ENCODE results near the gene PSMD10.

DNA sequence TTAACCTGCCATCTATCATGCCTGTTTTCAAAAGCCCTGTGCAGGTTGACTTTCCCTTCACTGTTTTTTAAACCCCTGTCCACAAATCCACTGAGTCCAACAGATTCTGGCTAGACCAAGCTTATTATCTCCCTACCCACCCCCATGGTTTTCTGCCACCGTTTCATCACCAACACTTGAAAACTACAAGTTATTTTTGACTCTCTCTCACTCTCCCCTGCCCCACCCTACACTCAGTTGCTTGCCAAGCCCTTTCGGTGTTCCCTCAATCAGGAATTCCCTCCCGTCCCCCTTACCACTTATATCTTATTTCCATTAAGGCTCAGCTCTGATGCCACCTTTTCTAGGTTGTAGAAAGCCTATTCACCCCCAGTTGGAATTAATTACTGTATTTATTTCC, 29.9 kb upstream of the PSMD10 start:
- TF ChIP-seq EZH2 (IDR thresholded peaks at IDR 0.05) = no peak
- TF ChIP-seq, protein P1, sequence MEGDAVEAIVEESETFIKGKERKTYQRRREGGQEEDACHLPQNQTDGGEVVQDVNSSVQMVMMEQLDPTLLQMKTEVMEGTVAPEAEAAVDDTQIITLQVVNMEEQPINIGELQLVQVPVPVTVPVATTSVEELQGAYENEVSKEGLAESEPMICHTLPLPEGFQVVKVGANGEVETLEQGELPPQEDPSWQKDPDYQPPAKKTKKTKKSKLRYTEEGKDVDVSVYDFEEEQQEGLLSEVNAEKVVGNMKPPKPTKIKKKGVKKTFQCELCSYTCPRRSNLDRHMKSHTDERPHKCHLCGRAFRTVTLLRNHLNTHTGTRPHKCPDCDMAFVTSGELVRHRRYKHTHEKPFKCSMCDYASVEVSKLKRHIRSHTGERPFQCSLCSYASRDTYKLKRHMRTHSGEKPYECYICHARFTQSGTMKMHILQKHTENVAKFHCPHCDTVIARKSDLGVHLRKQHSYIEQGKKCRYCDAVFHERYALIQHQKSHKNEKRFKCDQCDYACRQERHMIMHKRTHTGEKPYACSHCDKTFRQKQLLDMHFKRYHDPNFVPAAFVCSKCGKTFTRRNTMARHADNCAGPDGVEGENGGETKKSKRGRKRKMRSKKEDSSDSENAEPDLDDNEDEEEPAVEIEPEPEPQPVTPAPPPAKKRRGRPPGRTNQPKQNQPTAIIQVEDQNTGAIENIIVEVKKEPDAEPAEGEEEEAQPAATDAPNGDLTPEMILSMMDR (IDR thresholded peaks at IDR 0.05) = no peak

Measured in neural progenitor cell (in vitro differentiated cells).